GM13977 (cell line): ENCODE results near the gene EHD2.

ENCODE experiments used
- DNase-seq: peaks from one replicate; pipeline ENCODE4 v3.0.0; 2012; ENCODE audit warnings: low spot score
- in situ Hi-C: fragments of 300-500 bp; cut with MboI; formaldehyde crosslinking; loops from one replicate; pipeline ENCODE4 v1.12.0; 2022; ENCODE audit warnings: low sequenced_read_pairs, low pct_unique_long_range_greater_than_20kb, mixed read lengths, inconsistent platforms; ENCODE audit not compliant: unreplicated experiment
- TF ChIP-seq, protein P1 (sequence below): IDR thresholded peaks from 2 replicates; pipeline ENCODE4 v1.5.1; 2012; ENCODE audit warnings: mild to moderate bottlenecking, control low read depth; ENCODE audit not compliant: insufficient read depth; ENCODE audit errors: extremely low read depth, missing control alignments

Gene EHD2

DNA sequence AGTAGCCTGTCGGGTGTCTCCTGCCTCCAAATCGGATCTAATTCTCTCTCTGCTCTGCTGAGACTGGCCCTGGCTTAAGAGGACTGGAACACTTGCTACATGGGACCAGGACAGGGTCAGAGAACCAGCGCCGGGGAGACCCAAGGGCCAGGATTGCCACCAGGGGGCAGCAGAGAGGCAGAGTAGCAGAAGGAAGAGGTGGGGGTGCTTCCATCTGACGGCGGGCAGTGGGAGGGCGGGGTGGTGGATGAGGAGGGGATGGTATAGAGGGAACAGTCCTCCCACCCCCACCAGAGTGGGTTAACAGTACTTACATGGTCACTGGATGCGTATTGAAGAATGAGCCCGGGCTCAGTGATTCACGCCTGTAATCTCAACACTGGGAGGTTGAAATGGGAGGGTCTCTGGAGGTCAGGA, 77.2 kb downstream of the EHD2 start:
- TF ChIP-seq, protein P1, sequence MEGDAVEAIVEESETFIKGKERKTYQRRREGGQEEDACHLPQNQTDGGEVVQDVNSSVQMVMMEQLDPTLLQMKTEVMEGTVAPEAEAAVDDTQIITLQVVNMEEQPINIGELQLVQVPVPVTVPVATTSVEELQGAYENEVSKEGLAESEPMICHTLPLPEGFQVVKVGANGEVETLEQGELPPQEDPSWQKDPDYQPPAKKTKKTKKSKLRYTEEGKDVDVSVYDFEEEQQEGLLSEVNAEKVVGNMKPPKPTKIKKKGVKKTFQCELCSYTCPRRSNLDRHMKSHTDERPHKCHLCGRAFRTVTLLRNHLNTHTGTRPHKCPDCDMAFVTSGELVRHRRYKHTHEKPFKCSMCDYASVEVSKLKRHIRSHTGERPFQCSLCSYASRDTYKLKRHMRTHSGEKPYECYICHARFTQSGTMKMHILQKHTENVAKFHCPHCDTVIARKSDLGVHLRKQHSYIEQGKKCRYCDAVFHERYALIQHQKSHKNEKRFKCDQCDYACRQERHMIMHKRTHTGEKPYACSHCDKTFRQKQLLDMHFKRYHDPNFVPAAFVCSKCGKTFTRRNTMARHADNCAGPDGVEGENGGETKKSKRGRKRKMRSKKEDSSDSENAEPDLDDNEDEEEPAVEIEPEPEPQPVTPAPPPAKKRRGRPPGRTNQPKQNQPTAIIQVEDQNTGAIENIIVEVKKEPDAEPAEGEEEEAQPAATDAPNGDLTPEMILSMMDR = peak; percentile 93
- in situ Hi-C loops = no loop called here
- peak; percentile 82 for DNase-seq

GRCh38 chr19:47792616-47793015, 79.4 kb downstream of the EHD2 start:
- in situ Hi-C loops = no loop called here
- DNase-seq = no peak
- TF ChIP-seq, protein P1 = no peak
